Measurements from ENCODE around the gene HIGD2A.
"Not testable (repeated sequence)": the region's sequence is repeated elsewhere in the genome, so short reads cannot be mapped to it uniquely, and the experiment has no call there.

The HIGD2A gene

DNA sequence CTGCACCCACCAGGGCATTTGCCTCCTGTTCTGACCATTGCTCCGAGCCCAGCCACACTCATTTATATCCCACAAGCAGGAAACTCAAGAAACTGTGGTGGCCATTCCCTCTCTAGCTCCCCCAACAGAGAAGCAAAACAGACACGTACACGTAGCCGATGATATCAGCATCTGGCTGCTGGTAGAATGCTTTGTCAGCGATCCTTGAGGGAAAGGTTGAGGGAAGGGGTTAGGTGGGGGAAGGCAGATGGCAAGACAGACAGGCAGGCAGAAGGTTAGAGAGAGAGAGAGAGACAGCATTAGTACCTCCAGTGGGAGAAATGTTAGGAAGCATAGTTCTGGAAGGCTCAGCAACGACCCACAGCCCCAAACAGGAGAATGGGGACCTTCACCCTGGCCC lies 7.8 kb downstream of the HIGD2A start:
- no peak for DNase-seq

DNA sequence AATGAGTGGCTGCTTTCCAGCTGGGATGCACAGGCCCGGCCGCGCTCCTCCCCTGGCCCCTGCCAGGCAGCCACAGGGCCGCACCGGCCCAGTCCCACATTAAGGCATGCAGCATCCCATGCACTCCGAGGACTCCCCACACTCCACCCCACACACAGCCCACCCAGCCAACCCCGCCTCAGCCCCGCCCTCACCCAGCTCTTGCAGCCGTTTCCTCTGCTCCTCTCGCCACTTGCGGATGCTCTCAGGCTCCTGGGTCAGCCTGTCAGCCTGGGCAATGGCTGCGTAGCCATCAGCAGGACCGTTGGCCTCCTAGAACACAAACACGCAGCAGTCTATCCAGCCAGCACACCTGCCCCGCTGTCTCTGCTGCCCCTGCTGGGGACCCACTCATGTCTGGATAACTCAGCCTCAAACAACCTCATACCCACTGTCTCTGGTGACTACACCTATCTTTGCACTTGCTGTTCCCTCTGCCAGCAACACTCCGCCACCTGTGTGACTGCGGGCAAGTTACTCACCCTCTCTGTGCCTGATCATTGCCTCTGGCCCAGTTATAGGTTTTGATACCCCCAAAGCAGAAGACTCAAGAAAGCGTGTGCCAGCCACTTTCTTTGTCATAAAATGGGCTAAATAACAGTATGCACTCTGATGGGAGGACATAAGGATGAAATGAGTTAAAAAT lies 9.3 kb downstream of the HIGD2A start:
- DNase-seq: no peak

DNA sequence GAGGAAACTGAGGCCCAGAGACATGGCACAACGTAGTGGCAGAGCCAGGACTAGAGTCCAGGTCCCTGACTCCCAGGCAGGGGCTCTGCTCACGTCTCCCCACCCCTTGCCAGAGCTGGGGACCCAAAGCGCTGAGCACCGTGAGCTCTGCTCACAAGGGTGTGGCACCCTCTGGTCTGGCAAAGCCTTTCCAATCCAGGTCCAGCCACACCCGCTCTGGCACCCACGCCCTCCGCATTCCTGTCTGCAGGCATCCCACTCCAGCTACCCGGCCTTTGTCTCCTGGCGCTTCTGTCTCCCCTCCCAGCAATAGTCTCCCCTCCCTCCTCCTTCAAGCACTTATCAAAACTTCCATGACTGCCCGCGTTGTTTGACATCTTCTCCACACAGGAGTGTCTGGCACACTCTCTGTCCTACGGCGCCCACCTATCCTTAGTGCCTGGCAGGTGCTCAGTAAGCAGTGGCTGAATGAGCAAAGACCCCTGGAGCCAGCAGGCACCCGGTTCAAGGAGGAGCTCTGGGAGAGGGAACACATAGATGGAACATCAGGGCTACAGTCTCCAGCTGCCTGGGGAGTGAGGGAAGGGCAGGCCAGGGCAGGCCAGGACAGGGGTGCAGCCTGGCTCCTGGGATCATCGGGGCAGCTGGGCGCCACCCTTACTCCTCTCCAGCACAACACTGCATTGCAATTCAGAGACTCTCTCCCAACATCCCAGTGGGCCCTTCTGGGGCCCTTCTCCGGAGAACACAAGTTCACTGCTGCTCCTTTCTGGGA lies 12.0 kb downstream of the HIGD2A start:
- DNase-seq: no peak

DNA sequence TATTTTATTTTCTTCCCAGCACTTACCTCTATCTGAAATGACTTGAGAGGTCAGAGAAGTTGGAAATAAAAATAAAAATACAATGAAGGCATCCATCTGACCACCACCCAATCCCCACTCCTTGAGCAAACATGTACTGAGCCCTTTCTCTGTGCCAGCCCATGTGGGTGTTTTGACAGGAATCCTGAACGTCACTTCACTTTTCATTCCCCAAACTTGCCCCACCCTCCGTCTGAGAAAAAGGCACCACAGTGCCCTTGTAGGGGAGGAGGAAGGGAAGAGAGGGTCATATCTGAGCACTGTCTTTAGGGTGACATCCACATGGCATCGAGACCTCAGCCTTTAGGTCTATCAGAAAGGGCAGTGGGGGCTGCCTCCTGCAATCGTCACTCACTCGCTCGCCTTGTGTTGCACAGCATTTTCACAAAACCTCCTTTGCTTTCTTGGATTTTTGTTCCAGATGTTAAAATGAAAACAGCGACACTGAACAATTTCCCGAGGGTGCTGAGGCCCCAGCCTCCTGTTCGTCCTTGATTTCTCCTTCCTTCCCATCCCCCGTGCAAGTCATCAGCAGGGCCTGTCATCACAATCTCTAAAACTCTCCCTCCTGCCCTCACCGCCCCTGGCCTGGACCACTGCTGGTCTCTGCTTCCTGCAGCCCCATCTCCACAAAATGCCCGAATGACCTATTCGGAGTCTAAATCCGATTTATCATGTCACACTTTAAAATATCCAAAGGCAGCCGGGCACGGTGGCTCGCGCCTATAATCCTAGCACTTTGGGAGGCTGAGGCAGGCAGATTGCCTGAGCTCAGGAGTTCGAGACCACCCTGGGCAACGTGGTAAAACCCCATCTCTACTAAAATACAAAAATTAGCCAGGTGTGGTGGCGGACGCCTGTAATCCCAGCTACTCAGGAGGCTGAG lies 13.0 kb downstream of the HIGD2A start:
- no peak for DNase-seq

DNA sequence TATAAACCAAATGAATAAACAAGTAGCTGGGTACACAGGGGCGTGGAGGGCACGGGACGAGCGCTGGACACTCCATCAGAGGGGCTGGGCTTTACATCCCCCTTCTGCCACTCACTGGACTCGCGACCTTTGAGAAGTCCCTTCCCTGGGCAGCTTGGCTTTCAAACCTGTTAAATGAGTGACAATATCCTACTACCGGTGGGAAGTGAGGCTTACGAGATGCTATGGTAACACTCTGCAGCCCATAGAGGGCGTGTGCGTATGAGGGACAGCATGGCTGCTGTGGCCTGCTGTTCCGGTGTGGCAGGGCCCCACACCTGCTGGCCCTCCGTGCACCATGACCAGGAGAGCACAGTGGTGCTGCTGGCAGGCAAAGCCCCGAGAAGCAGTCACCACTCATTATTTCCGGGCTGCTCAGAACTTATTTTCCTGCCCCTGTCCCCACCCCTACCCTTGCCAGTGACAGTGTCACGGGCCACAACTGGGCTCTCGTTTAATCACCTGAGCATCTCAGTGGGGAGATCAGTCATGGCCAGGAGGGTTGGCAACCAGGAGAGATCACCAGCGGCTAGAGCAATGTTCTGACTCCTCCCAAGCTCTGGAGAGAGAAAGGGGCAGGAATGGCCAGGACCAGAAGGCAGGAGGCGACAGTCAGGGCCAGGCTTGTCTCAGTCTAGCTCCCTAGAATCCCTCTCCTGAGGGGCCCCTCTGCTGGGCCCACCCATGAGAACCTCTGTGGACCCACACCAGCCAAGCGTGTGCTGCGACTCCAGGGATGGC lies 17.3 kb downstream of the HIGD2A start:
- DNase-seq: no peak

DNA sequence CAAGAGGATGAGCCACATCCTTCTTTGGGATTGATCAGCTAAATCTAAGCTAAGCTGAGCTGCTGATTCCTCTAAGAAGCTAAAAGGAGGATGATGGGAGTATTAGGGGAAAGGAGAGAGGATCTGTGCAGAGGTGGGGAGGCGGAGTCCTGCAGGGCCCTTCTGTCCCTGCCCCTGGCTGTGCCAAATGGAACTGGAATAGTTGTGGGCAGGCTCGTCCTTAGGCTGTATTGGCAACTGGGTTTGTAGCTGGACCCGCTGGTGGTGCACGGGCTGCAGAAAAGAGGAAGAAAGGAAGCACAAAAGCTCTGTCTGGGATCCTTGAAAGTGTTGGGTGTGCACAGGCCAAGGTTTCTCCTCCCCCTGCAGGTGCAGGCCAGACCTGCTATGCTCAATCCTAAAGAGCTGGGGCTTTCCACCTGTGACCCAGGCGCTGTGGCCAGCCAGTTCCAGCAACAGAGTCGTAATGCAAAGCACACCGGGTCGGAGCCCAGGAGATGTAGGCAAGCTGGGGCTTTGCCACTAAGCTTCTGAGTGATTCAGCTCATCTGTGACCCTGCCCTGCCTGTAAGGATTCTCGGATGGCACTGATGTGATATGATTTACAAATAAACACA lies 18.0 kb downstream of the HIGD2A start:
- DNase-seq: no peak

DNA sequence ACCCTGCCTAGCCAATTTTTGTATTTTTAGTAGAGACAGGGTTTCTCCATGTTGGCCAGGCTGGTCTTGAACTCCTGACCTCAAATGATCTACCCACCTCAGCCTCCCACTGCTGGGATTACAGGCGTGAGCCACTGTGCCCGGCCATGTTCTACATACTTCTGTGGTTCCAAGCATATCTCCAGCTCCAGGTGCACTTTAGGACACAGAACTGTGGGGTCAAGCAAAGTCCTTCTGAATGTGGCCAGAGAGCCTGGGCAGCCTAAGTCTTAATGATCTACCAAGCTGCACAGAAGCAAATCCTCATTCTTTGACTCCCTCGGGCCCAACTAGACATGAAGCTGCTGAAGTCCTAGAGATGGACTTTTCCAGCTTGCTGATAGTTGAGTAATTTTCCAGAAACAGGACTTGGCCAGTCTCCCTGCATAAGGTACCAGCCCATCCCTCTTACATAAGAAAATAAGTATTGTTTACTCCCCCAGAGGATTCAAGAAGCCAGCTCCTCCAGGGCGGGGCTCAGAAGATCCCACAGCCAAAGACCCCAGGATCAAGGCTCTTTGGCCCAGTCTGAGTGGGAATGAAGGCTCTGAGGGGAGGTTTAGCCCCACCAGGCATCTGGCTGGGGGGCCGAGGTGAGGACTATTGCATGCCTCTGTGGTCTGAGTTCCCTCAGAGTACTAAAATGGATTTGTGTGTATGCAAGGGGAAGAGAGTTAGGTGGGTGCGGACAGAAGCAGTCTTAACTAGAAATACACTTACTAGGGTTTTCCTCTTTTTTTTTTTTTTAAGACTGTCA lies 19.1 kb downstream of the HIGD2A start:
- no peak for DNase-seq

DNA sequence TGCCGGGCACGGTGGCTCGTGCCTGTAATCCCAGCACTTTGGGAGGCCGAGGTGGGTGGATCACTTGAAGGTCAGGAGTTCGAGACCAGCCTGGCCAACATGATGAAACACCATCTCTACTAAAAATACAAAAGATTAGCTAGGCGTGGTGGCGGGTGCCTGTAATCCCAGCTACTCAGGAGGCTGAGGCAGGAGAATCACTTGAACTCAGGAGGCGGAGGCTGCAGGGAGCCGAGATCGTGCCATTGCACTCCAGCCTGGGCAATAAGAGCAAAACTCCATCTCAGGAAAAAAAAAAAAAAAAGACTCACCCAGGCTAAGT lies 19.7 kb downstream of the HIGD2A start:
- not testable (repeated sequence) for DNase-seq

DNA sequence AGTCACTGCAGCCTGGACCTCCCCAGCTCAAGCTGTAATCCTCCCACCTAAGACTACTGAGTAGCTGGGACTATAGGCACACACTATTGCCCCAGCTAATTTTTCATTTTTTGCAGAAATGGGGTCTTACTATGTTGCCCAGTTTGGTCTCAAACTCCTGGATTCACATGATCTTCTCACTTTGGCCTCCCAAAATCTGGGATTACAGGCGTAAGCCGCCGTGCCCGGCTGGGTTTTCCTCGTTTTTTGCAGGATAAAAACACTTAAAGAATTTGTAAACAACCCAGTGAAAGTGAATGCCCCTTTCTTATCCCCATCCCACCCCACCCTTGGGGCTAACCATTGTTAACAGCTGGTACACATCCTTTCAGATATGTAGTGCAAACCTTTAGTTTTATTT lies 20.0 kb downstream of the HIGD2A start:
- no peak for DNase-seq

DNA sequence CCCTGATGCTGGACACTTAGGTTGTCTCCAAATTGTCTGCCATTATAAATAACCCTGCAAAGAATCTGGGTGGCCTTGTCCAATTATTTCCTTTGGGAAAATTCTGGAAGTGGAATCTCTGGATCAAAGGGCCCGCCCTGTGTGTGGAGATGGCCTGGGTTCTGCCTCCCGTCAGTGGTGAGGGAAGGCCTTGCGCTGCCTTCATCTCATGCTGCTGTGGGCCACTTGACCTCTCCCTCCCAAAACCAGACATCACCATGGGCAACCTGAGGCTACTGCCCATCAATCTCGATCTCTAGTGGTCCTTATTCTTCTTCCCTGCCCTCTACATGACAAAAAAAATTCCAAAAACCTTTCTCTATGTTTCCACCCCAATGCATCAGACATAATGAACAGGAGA lies 21.2 kb downstream of the HIGD2A start:
- DNase-seq: no peak

DNA sequence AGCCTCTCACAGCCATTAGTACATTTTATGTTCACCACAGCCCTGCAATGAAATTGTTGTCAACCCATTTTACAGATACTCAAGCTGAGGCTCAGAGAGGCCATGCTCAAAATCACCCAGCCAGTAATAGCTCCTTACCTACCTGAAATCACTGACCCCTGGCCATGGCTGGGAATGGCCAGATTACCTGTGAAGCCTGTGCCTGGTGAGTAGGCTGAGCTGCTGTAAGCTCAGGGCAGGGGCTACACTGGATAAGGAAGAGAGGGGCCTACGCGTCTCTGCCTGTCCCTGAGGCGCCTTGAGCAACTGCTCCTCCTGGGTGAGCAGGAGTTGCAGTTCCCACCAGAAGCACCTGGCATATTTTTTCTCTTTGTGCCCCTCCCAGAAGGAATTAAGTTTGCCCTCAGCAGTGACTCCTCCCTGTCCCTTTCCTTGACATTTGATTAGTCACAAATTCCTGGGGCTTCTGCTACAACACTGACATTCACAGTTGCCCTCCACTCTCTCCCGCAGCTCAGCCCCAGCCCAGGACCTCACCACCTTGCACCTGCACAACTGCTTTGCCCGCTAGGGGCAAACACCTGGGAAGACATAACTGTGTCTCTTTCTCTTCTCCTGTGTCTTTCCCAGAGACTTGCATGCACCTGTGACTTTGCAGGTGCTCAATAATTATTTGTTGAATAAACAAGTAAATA lies 22.1 kb downstream of the HIGD2A start:
- DNase-seq: no peak

DNA sequence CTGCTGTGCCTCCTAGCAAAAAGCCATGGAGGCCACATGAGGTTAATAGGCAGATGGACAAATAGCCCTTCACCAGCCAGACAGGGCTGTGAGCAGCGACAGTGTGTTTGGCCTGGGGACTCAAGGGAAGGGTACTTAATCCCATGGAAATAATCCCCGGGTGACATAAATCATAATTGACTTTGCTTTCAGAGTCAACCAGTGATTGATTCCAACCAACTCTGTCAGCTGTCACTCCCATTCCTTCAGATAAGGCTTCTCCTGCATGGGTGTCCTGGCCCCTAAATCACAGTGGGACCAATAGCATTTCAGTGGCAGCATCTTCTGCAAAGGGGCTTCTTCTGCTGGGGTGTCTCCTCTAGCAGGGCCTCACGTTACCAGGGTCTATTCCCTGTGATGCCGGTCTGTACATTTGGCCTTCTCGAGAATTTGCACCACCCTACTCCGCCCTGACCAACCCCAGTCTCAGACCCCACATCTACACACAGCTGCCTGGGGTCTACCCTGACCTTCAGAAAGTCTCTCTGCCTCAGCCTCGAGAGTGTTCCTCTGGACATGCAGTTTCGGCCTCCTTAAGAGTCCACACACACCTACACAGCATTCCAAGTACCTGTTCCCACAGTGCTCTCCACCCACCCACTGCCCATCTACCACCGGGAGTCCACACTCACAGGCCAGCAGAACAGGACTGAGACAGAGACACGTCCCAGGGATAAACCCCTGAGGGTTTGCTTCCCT lies 24.1 kb downstream of the HIGD2A start:
- DNase-seq: no peak

DNA sequence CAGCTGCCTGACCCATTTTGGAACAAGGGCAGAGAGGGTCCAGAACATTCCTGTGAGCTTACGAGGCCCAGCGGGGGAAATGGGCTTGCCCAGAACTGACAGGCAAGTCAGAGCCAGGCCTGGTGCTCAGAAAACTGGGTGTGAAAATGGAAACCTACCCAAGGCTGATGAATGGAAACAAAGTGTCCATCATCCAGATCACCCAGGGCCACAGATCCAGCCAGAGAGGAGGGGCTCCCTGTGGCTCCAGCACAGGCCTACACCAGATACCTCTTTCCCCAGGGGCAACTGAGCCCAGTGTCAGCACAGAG lies 24.7 kb downstream of the HIGD2A start:
- no peak for DNase-seq

DNA sequence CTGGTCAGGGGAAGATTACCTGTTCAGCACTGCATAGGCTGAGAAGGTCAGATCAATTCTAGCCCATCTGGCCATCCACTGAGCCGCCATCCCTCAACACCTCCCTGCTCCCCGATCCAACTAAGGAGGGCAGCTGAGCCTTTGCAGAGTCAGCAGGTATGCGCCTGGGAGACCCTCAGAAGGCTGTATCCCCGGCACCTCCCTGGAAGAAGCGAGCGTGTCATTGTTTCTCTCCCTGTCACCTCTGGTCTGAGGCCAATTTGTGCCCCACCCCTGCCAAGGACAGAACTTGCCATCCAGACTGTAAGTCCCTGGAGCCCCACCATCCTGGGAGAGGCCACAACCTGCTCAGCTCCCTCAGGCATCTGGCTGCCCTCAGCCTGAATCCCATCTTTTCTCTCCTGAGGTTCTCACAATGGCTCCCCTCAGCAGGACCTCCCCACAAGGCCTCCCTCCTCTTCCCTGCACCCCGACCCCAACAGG lies 25.2 kb downstream of the HIGD2A start:
- no peak for DNase-seq

DNA sequence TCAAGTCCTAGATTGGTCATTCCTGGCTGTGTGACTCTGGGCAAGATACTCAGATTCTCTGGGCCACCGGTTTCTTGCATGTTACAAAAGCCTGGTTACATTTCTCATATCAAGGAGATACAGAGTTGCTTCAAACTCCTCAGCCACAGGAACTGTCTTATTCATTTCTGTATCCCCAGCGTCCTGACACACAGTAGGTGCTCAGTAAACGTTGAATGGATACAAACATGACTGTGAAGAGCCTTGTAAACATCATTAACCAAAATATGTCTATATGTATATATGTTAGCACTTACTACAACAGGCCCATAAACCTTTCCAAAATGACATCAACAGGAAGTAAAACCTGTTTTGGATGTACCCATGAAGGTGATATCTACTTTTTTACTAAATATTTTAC lies 26.2 kb downstream of the HIGD2A start:
- DNase-seq: no peak

DNA sequence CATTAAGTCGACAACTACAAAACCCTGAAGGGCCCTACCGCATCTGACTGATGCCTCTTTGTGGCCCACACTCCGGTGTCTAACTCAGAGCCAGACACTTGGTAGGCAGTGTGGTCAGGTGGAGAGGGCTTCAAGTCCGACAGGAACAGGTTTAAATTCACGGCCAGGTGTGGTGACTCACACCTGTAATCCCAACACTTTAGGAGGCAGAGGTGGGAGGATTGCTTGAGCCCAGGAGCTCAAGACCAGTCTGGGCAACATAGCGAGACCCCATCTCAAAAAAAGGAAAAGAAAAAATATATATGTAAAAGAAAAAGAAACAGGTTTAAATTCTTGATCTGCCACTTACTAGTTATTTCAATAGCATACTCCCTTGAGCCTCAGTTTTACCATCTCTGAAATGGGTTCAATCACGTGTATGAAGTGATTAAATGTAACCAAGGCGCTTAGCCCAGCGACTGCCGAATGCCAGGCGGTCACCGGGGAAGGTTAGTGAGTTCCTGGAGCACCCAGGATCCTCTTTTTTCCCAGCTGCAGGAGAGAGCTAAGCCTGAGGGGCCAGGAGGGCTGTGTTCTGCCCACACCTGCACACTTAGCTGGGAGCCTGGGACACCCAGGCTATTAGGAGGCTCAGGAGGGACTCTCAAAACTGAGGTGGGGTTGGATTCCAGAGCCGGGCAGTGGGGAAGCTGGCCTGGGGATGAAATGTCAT lies 26.8 kb downstream of the HIGD2A start:
- no peak for DNase-seq

DNA sequence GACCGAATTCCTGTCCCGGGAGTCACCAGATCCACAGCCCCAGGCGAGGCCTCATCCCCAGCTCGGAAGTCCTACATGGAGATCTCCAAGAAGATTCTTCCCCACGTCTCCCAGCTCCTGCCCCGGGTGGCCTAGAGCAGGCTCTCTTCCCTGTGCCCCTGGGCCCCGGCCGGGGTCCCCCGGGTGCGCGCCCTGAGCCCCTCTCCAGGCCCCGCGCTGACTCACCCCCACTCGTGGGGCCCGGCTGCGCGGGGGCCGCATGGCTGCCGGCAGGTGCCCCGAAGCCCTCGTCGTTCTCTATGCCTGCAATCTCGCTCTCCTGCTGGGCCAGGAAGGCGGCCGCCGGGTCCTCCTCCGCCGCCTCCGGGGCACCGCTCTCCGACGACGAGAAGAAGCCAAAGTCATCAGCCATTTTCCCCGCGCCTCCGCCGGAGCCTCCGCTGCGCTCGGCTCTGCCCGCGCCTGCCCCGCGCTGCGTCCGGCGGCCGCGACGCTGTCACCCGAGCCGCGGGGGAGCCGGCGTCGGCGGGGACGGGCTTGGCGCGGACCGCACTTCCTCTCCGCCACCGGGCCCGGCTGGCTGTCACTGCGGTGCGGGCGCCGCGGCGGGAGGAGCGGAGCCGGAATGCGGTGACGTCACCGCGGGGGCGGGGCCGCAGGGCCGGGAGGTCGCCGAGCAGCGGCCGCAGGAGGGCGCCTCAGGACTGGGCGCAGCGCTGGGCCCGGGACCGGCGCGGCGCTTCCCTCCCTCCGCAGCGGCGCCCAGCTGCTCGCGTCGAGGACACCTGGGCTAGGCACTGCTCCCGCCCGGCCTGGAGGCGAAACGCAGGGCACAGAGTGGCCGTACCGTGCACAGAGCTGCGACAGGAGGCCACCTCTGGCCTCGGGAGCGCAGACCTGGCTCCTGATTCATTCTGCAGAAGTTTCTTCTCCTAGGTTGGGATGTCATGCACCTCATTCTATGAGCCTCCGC lies 27.7 kb downstream of the HIGD2A start, which contains the start of gene CLTB:
Gene CLTB (minus strand): TSS at position 588 of the 973 bp plus-strand sequence. CDS start 176 bp downstream, at position 412.
- DNase-seq: peak; percentile 26

DNA sequence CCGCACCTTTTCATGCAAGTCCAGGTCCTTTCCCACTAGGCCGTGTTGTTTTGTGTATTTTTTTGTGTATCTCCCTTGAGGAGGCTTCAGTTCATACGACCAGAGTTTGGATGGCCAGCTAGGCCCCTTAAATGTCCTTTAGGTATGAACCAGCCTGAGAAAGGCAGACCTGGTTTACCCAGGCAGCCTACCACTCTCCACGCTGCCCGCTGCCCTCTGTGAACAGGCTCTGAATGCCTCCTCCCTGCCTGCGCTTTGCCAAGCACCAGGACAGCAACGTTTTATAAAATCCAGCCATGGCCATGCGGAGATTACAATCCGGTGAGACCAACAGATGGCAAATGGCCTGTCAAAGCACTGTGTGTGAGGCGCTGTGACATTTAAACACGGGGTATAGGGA lies 28.4 kb downstream of the HIGD2A start:
- no peak for DNase-seq
